Hepatocyte (in vitro differentiated cells): Measurements from ENCODE around the gene NHSL2.

ENCODE experiments used
- CTCF ChIP-seq: fragments of 200-600 bp; sonication (generic); IDR thresholded peaks from 2 replicates; pipeline ENCODE4 v1.5.1; 2016; ENCODE audit warnings: antibody characterized with exemption, mild to moderate bottlenecking; ENCODE audit not compliant: poor library complexity
- EZH2phosphoT487 ChIP-seq: fragments of 200-600 bp; sonication (generic); IDR thresholded peaks from one replicate; pipeline ENCODE4 v1.6.1; 2018; ENCODE audit warnings: antibody characterized with exemption, mild to moderate bottlenecking, low read depth, moderate library complexity; ENCODE audit not compliant: unreplicated experiment, severe bottlenecking

- TF ChIP-seq CTCF, result no peak
- no peak for TF ChIP-seq EZH2phosphoT487
Measured at GRCh38 chrX:72145181-72145580, 234.5 kb downstream of the NHSL2 start.
